Muscle of arm (tissue), 12 donors: ENCODE results near the gene CLDN5. TPM values are rescaled to one million over a fixed set of nuclear protein-coding genes. Genes with fewer than 3 reads are reported as not detected.

Experiments used
- DNase-seq: peaks from one replicate; pipeline ENCODE4 v3.0.0-alpha.2; 2013
- polyA plus RNA-seq, 12 donors: library from polyadenylated mRNA; unstranded; fragments of 120-200 nt; gene quantifications; one replicate each; pipeline ENCODE4 v1.2.1, GENCODE V29; 2013; ENCODE audit not compliant: insufficient read length in 12 of 12

The CLDN5 gene
- polyA plus RNA-seq, 12 donors, result 25.0 to 59.7 (median 39.6) TPM; not detected in 1

GRCh38 chr22:19507534-19507861, 16.7 kb downstream of the CLDN5 start:
- no peak for DNase-seq

GRCh38 chr22:19506212-19506611, 18.0 kb downstream of the CLDN5 start:
- no peak for DNase-seq

GRCh38 chr22:19505735-19506126, 18.5 kb downstream of the CLDN5 start:
- DNase-seq, result no peak

- DNase-seq, result no peak
Observed at GRCh38 chr22:19504900-19505734, 19.1 kb downstream of the CLDN5 start.

GRCh38 chr22:19503869-19504268, 20.3 kb downstream of the CLDN5 start:
- DNase-seq, result no peak

GRCh38 chr22:19503367-19503766, 20.8 kb downstream of the CLDN5 start:
- no peak for DNase-seq

GRCh38 chr22:19501897-19502447, 22.2 kb downstream of the CLDN5 start:
- no peak for DNase-seq

GRCh38 chr22:19499880-19500242, 24.3 kb downstream of the CLDN5 start:
- no peak for DNase-seq

- DNase-seq, result no peak
Observed at GRCh38 chr22:19499236-19499879, 24.9 kb downstream of the CLDN5 start.

GRCh38 chr22:19498866-19499190, 25.4 kb downstream of the CLDN5 start:
- no peak for DNase-seq

GRCh38 chr22:19498154-19498865, 25.9 kb downstream of the CLDN5 start:
- no peak for DNase-seq

- no peak for DNase-seq
Observed at GRCh38 chr22:19497245-19497644, 27.0 kb downstream of the CLDN5 start.

GRCh38 chr22:19496324-19496630, 27.9 kb downstream of the CLDN5 start:
- no peak for DNase-seq

- DNase-seq, result no peak
Observed at GRCh38 chr22:19495562-19496323, 28.5 kb downstream of the CLDN5 start.

GRCh38 chr22:19494676-19495173, 29.5 kb downstream of the CLDN5 start:
- no peak for DNase-seq

- DNase-seq, result no peak
Observed at GRCh38 chr22:19494001-19494560, 30.1 kb downstream of the CLDN5 start.

GRCh38 chr22:19492504-19493174, 31.6 kb downstream of the CLDN5 start:
- DNase-seq, result no peak

- DNase-seq, result no peak
Observed at GRCh38 chr22:19490628-19491230, 33.5 kb downstream of the CLDN5 start.

- DNase-seq, result no peak
Observed at GRCh38 chr22:19488884-19489843, 35.0 kb downstream of the CLDN5 start.
